ENCODE measurements around the gene NATD1.

DNA sequence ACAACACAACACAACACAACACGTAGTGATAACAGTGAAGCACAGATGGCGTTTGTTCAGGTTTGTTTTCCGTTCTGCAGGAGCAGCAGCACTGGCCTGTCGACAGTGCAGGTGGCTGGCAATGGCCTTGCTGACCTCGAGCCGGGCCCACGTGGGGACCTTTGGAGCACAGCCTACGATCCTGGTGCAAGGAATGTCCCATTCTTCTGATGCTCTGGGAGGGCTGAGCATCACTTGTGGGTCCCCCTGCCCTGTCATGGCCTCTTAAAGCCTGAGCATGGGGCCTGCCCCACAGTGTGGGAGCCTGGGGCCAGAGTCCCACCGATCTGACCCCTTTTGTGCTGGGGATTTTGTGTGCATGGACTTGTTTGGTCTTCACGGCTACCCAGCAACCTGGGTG lies 38.1 kb upstream of the NATD1 start:
- TF ChIP-seq, protein P1, sequence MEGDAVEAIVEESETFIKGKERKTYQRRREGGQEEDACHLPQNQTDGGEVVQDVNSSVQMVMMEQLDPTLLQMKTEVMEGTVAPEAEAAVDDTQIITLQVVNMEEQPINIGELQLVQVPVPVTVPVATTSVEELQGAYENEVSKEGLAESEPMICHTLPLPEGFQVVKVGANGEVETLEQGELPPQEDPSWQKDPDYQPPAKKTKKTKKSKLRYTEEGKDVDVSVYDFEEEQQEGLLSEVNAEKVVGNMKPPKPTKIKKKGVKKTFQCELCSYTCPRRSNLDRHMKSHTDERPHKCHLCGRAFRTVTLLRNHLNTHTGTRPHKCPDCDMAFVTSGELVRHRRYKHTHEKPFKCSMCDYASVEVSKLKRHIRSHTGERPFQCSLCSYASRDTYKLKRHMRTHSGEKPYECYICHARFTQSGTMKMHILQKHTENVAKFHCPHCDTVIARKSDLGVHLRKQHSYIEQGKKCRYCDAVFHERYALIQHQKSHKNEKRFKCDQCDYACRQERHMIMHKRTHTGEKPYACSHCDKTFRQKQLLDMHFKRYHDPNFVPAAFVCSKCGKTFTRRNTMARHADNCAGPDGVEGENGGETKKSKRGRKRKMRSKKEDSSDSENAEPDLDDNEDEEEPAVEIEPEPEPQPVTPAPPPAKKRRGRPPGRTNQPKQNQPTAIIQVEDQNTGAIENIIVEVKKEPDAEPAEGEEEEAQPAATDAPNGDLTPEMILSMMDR (IDR thresholded peaks at IDR 0.05), result no peak
- TF ChIP-seq POLR2A (IDR thresholded peaks at IDR 0.05) (no peak), POLR2AphosphoS5 (IDR thresholded peaks at IDR 0.05) (no peak)
